Measurements from ENCODE around the gene ADISSP. TPM values are rescaled to one million over a fixed set of nuclear protein-coding genes. Genes with fewer than 3 reads are reported as not detected.

ADISSP gene
- total and polyA plus RNA-seq, 2 of the 8 experiments (the other 6 are each of a cell fraction or from before 2014, with no cell fraction given): 111 to 141 TPM

GRCh38 chr20:3777381-3777715, 9.8 kb upstream of the ADISSP start:
- peaks cover 0 to 11% (median 9%) of the 10 kb centered on the region in 4 experiments; a peak in 6 of 7 replicates for H3K4me1 ChIP-seq (replicated peaks in 1 of 4; ENCODE audit: control insufficient read depth in 3 of 4, insufficient read depth in 4 of 4, low read length in 3 of 4)
- CTCF ChIA-PET (ENCODE audit: partially characterized antibody): interaction anchor here (0.6 to 3.6 kb wide), 10 partner anchors 9 to 99 kb away, joined by 3 to 31 read pairs (median 4); partner anchors contain the start of genes ADISSP and CENPB
- peak overlapping the region; percentile 70 for H4K91ac ChIP-seq (replicated peaks; ENCODE audit: insufficient read length, low read length)
- peaks cover 17% of the 10 kb centered on the region; the same call in 1 of the 2 replicates for H3K23me2 ChIP-seq (ENCODE audit: low read depth, low read length)
- H3K14ac ChIP-seq (ENCODE audit: insufficient read length): peak overlapping the region; percentile 67
- peak overlapping the region; percentile 7 for H4K5ac ChIP-seq (ENCODE audit: insufficient read length, low read depth, low read length)
- H2AK5ac ChIP-seq (ENCODE audit: low read depth, low read length): no peak overlapping the region
- no peaks in the 10 kb centered on the region for H3K79me1 ChIP-seq (ENCODE audit: low read depth, low read length)
- H3K79me2 ChIP-seq (ENCODE audit: control insufficient read depth in 1 of 2, insufficient read depth in 2 of 2, low read length in 2 of 2): no peaks in the 10 kb centered on the region
- peak overlapping the region; percentile 47; the same call in 1 of the 2 replicates for H2BK5ac ChIP-seq (ENCODE audit: low read depth, low read length)
- H3K27ac ChIP-seq (ENCODE audit: low read depth, low read length): no peak overlapping the region
- no peak overlapping the region for H2BK12ac ChIP-seq (ENCODE audit: low read depth, low read length)
- H4K20me1 ChIP-seq (replicated peaks in 1 of 2; ENCODE audit: control insufficient read depth in 1 of 2, insufficient read depth in 2 of 2, low read length in 2 of 2): no peaks in the 10 kb centered on the region
- peak overlapping the region; percentile 14 for H3K56ac ChIP-seq (replicated peaks; ENCODE audit: insufficient read length, low read depth, low read length)
- POLR2A ChIA-PET (ENCODE audit: partially characterized antibody): interaction anchor here (1.0 to 3.8 kb wide), 4 partner anchors 10 to 25 kb away, joined by 3 to 42 read pairs (median 10); partner anchors contain the start of gene ADISSP
- peak overlapping the region; percentile 88; the same call in 1 of the 2 replicates for H2AFZ ChIP-seq (ENCODE audit: low read length)
- H2BK15ac ChIP-seq (ENCODE audit: low read length): peak overlapping the region; percentile 77; the same call in 1 of the 2 replicates
- no peak overlapping the region for H2BK120ac ChIP-seq (replicated peaks; ENCODE audit: low read depth, low read length)
- no peaks in the 10 kb centered on the region for H3K36me3 ChIP-seq (ENCODE audit: control insufficient read depth in 2 of 4, insufficient read depth in 4 of 4, low read length in 3 of 4)
- H3K4me3 ChIP-seq (ENCODE audit: extremely low read depth in 1 of 4, insufficient read depth in 2 of 4, low read depth in 3 of 4, low read length in 4 of 4): peak overlapping the region; percentile 46 to 81 (median 62)
- 15% methylated on average over 13 of the region's 16 CpGs; no CpG with 5 or more reads in 1 of the 2 experiments for WGBS, 2 experiments (ENCODE audit: extremely low coverage in 1 of 2, insufficient coverage in 1 of 2, insufficient read length in 1 of 2, insufficient replicate concordance in 2 of 2, low coverage in 1 of 2, low lambda C conversion rate in 2 of 2, missing lambda C conversion rate in 1 of 2)
- H3K4ac ChIP-seq (replicated peaks; ENCODE audit: insufficient read length, low read depth, low read length): no peak overlapping the region
- DNase-seq (ENCODE audit: low read depth in 1 of 2, low spot score in 2 of 2) (no peak), FAIRE-seq (no peak)
- H3K9me3 ChIP-seq (ENCODE audit: insufficient read depth in 2 of 2, low read depth in 1 of 2, low read length in 1 of 2): no peaks in the 10 kb centered on the region; a peak in 1 of 4 replicates
- peak overlapping the region; percentile 83 to 95 for H3K4me2 ChIP-seq (ENCODE audit: insufficient read depth in 1 of 2, low read depth in 2 of 2, low read length in 2 of 2)
- H3K9ac ChIP-seq (replicated peaks in 1 of 4; ENCODE audit: extremely low read depth in 1 of 4, low read depth in 3 of 4, low read length in 3 of 4): no peak overlapping the region
- H3K27me3 ChIP-seq (replicated peaks in 1 of 4; ENCODE audit: control insufficient read depth in 3 of 4, extremely low read depth in 1 of 4, insufficient read depth in 3 of 4, low read length in 3 of 4): peaks cover 0 to 30% (median 26%) of the 10 kb centered on the region in 4 experiments; a peak in 6 of 7 replicates
- H3K23ac ChIP-seq (ENCODE audit: insufficient read length): no peak overlapping the region
- H4K8ac ChIP-seq (ENCODE audit: extremely low read depth, insufficient read depth, low read length): peak overlapping the region; percentile 80
- 0 out of 2 replicates have a peak overlapping the region, but pooled peaks have one; percentile 21 for H3K18ac ChIP-seq (ENCODE audit: extremely low read depth, low read length)
- no peak overlapping the region for H2BK20ac ChIP-seq (ENCODE audit: low read length)
- no peak for TF ChIP-seq SP1 (IDR thresholded peaks at IDR 0.05; ENCODE audit: low read depth, low read length)
- TF ChIP-seq ASH2L (IDR thresholded peaks at IDR 0.05; ENCODE audit: low read length): no peak
- TF ChIP-seq E2F6 (IDR thresholded peaks at IDR 0.05): no peak; the same call in 1 of the 2 replicates
- no peak for TF ChIP-seq TEAD4 (IDR thresholded peaks at IDR 0.05; ENCODE audit: low read depth, low read length)
- peak; percentile 14; the same call in 1 of the 2 replicates for TF ChIP-seq PHF8 (conservative IDR thresholded peaks at IDR 0.05; ENCODE audit: low read depth, low read length)
- TF ChIP-seq JUND (IDR thresholded peaks at IDR 0.05; ENCODE audit: low read length): no peak
- no peak for TF ChIP-seq RBBP5 (IDR thresholded peaks at IDR 0.05; ENCODE audit: borderline replicate concordance, low read depth, low read length)
- TF ChIP-seq CBX5 (IDR thresholded peaks at IDR 0.05; ENCODE audit: low read depth, low read length): no peak
- TF ChIP-seq JUN (IDR thresholded peaks at IDR 0.05; ENCODE audit: low read depth, low read length): no peak
- TF ChIP-seq ATF3 (IDR thresholded peaks at IDR 0.05; ENCODE audit: insufficient read depth, low read depth, low read length): no peak
- no peak for TF ChIP-seq POU5F1 (IDR thresholded peaks at IDR 0.05; ENCODE audit: low read depth, low read length)
- no peak for TF ChIP-seq YY1 (IDR thresholded peaks at IDR 0.05; ENCODE audit: low read depth, low read length)
